Measurements from ENCODE around the gene PIMREG.

The PIMREG gene

GRCh38 chr17:6429266-6429665, 15.0 kb upstream of the PIMREG start:
- no peaks in the 10 kb centered on the region for H3F3A ChIP-seq (ENCODE audit: low read depth)
- no peaks in the 10 kb centered on the region for H4K20me1 ChIP-seq (ENCODE audit: insufficient read depth, low read length, poor library complexity, severe bottlenecking)
- H2AFZ ChIP-seq (ENCODE audit: low read length): no peak overlapping the region
- 0 out of 2 replicates have a peak, but pooled peaks cover 6% of the 10 kb centered on the region for H3K9me3 ChIP-seq (ENCODE audit: insufficient read depth, low read depth, low read length)
- no peak overlapping the region for H3K4me2 ChIP-seq (ENCODE audit: low read depth, low read length, poor library complexity, severe bottlenecking)
- H3K27me3 ChIP-seq (ENCODE audit: insufficient read depth, low read length, poor library complexity, severe bottlenecking): no peaks in the 10 kb centered on the region
- H3K4me1 ChIP-seq (ENCODE audit: insufficient read depth, low read length, poor library complexity, severe bottlenecking): peaks cover 17% of the 10 kb centered on the region
- no peaks in the 10 kb centered on the region for H3K36me3 ChIP-seq (ENCODE audit: insufficient read depth, low read length)
- H3K9ac ChIP-seq (ENCODE audit: low read depth, low read length, poor library complexity, severe bottlenecking): no peak overlapping the region
- no peaks in the 10 kb centered on the region for H3K79me2 ChIP-seq (ENCODE audit: insufficient read depth, low read length)
- no peak overlapping the region for H3K4me3 ChIP-seq (ENCODE audit: low read length, poor library complexity, severe bottlenecking)
- no peak for TF ChIP-seq EZH2phosphoT487 (IDR thresholded peaks at IDR 0.05; ENCODE audit: borderline replicate concordance)
- TF ChIP-seq, protein P1, sequence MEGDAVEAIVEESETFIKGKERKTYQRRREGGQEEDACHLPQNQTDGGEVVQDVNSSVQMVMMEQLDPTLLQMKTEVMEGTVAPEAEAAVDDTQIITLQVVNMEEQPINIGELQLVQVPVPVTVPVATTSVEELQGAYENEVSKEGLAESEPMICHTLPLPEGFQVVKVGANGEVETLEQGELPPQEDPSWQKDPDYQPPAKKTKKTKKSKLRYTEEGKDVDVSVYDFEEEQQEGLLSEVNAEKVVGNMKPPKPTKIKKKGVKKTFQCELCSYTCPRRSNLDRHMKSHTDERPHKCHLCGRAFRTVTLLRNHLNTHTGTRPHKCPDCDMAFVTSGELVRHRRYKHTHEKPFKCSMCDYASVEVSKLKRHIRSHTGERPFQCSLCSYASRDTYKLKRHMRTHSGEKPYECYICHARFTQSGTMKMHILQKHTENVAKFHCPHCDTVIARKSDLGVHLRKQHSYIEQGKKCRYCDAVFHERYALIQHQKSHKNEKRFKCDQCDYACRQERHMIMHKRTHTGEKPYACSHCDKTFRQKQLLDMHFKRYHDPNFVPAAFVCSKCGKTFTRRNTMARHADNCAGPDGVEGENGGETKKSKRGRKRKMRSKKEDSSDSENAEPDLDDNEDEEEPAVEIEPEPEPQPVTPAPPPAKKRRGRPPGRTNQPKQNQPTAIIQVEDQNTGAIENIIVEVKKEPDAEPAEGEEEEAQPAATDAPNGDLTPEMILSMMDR (conservative IDR thresholded peaks at IDR 0.05; ENCODE audit: low read length): no peak
- no peaks in the 10 kb centered on the region for H3K9me2 ChIP-seq (replicated peaks; ENCODE audit: low read depth, low read length)

DNA sequence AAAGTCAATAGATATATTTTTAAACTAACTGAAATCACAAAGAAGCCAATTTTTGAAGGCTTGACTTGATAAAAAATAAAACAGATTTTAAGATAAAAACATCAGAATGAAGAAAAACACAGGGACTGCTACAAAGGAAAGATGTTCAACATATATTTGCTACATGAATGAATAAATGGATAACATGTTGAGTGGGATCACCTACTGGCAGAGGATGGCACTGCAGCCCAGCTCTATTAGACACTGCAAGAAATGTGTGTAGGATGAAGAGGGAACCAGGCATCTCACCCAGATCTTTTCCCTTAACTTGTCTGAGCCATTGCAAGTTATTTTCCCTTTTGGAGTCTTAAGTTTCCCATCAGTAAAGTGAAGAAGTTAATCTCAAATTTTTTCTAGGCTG, 13.5 kb upstream of the PIMREG start:
- H3K27me3 ChIP-seq (ENCODE audit: insufficient read depth, low read length, poor library complexity, severe bottlenecking): no peaks in the 10 kb centered on the region
- H3K4me3 ChIP-seq (ENCODE audit: low read length, poor library complexity, severe bottlenecking): no peak overlapping the region
- H3K36me3 ChIP-seq (ENCODE audit: insufficient read depth, low read length): no peaks in the 10 kb centered on the region
- TF ChIP-seq, protein P1 (conservative IDR thresholded peaks at IDR 0.05; ENCODE audit: low read length): peak; percentile 58
- no peak for TF ChIP-seq EZH2phosphoT487 (IDR thresholded peaks at IDR 0.05; ENCODE audit: borderline replicate concordance)
- H3K9me2 ChIP-seq (replicated peaks; ENCODE audit: low read depth, low read length): no peaks in the 10 kb centered on the region
- no peak overlapping the region for H2AFZ ChIP-seq (ENCODE audit: low read length)
- no peak overlapping the region for H3K4me2 ChIP-seq (ENCODE audit: low read depth, low read length, poor library complexity, severe bottlenecking)
- no peaks in the 10 kb centered on the region for H3K79me2 ChIP-seq (ENCODE audit: insufficient read depth, low read length)
- H3K9ac ChIP-seq (ENCODE audit: low read depth, low read length, poor library complexity, severe bottlenecking): no peak overlapping the region
- H3F3A ChIP-seq (ENCODE audit: low read depth): no peaks in the 10 kb centered on the region
- no peaks in the 10 kb centered on the region for H4K20me1 ChIP-seq (ENCODE audit: insufficient read depth, low read length, poor library complexity, severe bottlenecking)
- peaks cover 17% of the 10 kb centered on the region for H3K4me1 ChIP-seq (ENCODE audit: insufficient read depth, low read length, poor library complexity, severe bottlenecking)
- 0 out of 2 replicates have a peak, but pooled peaks cover 6% of the 10 kb centered on the region for H3K9me3 ChIP-seq (ENCODE audit: insufficient read depth, low read depth, low read length)

DNA sequence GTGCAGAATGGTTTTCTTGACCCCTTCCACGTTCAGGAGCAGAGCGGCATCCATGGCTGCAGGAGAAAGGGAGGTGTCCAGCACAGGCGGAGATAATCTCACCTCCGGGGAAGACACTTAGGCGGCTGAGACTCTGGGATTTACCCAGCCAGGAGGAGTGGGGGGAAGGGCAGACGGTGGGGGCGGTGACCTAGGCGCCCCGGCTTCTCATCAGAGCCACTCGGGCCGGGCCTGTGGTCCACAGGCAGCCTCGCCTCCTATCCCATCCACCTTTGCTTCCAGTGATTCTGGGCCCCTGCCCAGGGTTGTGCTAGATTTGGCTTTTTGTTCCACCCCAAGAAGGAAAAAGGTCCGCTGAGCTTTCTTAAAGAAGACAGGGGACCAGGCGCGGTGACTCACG, 9.2 kb upstream of the PIMREG start, which contains the start of gene AIPL1:
AIPL1 (minus strand) TSS at position 71 of the 400 bp plus-strand sequence; CDS start at position 54, 17 bp downstream.
- Histone ChIP-seq H3F3A (ENCODE audit: low read depth) (no peaks in the 10 kb centered on the region), H2AFZ (ENCODE audit: low read length) (no peak within 1 kb of the TSS), H3K4me1 (ENCODE audit: insufficient read depth, low read length, poor library complexity, severe bottlenecking) (no peaks in the 10 kb centered on the region), H3K36me3 (ENCODE audit: insufficient read depth, low read length) (no peaks in the 10 kb centered on the region), H3K79me2 (ENCODE audit: insufficient read depth, low read length) (no peaks in the 10 kb centered on the region), H3K4me2 (ENCODE audit: low read depth, low read length, poor library complexity, severe bottlenecking) (no peak within 1 kb of the TSS), H3K4me3 (ENCODE audit: low read length, poor library complexity, severe bottlenecking) (no peak within 1 kb of the TSS), H3K9me2 (replicated peaks; ENCODE audit: low read depth, low read length) (no peaks in the 10 kb centered on the region), H3K9ac (ENCODE audit: low read depth, low read length, poor library complexity, severe bottlenecking) (no peak within 1 kb of the TSS), H3K27me3 (ENCODE audit: insufficient read depth, low read length, poor library complexity, severe bottlenecking) (no peaks in the 10 kb centered on the region), H4K20me1 (ENCODE audit: insufficient read depth, low read length, poor library complexity, severe bottlenecking) (no peaks in the 10 kb centered on the region), H3K9me3 (ENCODE audit: insufficient read depth, low read depth, low read length) (0 out of 2 replicates have a peak, but pooled peaks cover 6% of the 10 kb centered on the region)
- TF ChIP-seq EZH2phosphoT487 (IDR thresholded peaks at IDR 0.05; ENCODE audit: borderline replicate concordance): no peak
- TF ChIP-seq, protein P1 (conservative IDR thresholded peaks at IDR 0.05; ENCODE audit: low read length): no peak

All from Loucy (cell line).